HG03432 (cell line): ENCODE measurements around the gene HSPA5.
"Not testable (repeated sequence)": the region's sequence is repeated elsewhere in the genome, so short reads cannot be mapped to it uniquely, and the experiment has no call there.

Experiments used
- ATAC-seq: cut with Tn5 transposase; IDR thresholded peaks from one replicate; pipeline ENCODE4 v1.9.1; 2021; ENCODE audit warnings: mild to moderate bottlenecking, moderate library complexity; ENCODE audit not compliant: unreplicated experiment

Gene HSPA5

GRCh38 chr9:125241000-125241862 lies at the start of gene HSPA5:
Gene HSPA5 (minus strand): TSS chr9:125241343. CDS start chr9:125241126, 217 bp downstream.
- ATAC-seq: peak; percentile 92

GRCh38 chr9:125286935-125287433 lies 45.8 kb upstream of the HSPA5 start:
- not testable (repeated sequence) for ATAC-seq

GRCh38 chr9:125284855-125285254 lies 43.7 kb upstream of the HSPA5 start:
- ATAC-seq: no peak

GRCh38 chr9:125280945-125281344 lies 39.8 kb upstream of the HSPA5 start:
- no peak for ATAC-seq

DNA sequence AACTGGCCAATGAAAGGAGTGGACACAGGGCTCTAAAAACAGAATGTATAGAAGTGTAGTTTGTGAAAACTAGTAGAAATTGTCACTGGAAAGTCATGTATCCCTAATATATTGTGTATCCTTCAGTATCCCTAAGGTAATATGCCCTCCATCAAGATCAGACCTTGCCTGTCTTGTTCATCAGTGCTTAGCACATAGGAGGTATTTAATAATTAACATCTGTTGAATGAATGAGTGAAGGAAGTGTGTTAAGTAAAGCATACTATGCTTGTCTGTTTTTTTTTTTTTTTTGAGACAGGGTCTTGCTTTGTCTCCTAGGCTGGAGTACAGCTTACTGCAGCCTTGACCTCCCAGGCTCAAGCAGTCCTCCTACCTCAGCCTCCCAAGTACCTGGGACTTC lies 36.3 kb upstream of the HSPA5 start:
- ATAC-seq: no peak

DNA sequence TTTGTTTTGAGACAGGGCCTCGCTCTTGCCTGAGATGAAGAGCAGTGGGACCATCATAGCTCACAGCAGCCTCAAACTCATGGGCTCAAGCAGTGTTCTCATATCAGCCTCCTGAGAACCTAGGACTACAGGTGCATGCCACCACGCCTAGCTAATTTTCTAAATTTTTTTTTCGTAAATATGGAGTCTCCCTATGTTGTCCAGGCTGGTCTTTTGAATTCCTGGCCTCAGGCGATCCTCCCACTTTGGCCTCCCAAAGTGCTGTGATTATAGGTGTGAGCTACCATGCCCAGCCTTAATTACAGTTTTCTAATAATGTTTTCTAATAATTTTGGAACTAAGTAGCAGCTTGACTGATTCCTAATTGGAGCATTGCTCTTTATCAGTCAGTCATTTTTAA lies 35.6 kb upstream of the HSPA5 start:
- no peak for ATAC-seq

GRCh38 chr9:125272697-125273096 lies 31.6 kb upstream of the HSPA5 start:
- no peak for ATAC-seq

GRCh38 chr9:125271081-125271480 lies 29.9 kb upstream of the HSPA5 start:
- ATAC-seq: no peak

- ATAC-seq: no peak
Measured at GRCh38 chr9:125269014-125269397, 27.9 kb upstream of the HSPA5 start.

DNA sequence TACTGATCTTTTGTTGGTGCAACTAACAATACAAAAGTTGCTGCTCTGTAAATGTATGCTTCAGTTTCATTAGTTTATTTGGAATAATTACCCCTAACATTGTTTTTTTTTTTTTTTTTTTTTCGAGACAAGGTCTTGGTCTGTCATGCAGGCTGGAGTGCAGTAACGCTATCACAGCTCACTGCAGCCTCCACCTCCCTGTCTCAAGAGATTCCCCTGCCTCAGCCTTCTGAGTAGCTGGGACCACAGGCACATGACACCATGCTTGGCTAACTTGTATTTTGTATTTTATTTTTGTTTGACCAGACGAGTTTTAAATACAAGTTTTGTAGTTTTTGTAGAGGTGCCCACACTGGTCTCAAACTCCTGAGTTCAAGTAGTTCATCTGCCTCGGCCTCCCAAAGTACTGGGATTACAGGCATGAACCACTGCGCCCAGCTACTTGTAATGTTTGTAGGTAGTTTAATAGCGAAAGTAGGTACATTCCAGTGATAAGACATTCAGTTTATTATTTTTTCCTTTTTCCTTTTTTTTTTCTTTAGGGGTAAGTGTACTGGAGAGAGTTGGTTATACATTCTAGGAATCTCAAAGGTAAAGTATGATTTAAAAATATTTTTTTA lies 27.4 kb upstream of the HSPA5 start:
- ATAC-seq: no peak

DNA sequence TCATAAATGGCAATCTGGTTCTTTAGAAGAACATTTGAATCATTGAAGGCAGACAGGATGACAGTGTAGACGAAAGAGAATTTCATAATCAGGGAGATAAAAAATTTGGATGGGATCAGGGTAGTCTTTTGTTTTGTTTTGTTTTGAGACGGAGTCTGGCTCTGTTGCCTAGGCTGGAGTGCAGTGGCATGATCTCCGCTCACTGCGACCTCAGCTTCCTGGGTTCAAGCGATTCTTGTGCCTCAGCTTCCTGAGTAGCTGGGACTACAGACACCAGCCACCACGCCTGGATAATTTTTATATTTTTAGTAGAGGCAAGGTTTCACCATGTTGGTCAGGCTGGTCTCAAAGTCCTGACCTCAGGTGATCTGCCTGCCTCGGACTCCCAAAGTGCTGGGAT lies 22.9 kb upstream of the HSPA5 start:
- not testable (repeated sequence) for ATAC-seq

GRCh38 chr9:125262294-125262991 lies 21.3 kb upstream of the HSPA5 start:
- ATAC-seq: no peak

- ATAC-seq: peak; percentile 91
Measured at GRCh38 chr9:125261501-125262293, 20.6 kb upstream of the HSPA5 start, which contains the start of gene GAPVD1. Gene GAPVD1 (plus strand): TSS chr9:125261826. CDS start chr9:125298922, 37,096 bp downstream.

DNA sequence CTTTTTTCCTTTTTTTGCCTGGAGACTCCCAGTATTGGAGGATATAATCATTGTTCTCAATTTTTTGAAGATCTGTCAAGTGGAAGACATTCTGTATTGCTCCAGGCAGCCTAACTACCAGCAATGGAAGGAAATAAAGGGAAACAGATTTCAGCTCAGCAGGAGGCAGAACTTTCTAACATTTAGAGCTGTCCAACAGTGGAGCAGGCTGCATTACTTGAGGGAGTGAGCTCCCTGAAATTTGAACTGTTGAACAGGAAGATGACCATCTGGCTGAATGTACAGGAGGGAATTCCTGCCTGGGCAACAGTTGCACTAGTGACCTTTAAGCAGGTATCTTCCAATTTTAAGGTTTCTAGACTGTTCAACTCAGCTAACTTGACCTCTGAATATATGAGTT lies 19.4 kb upstream of the HSPA5 start:
- ATAC-seq: no peak

DNA sequence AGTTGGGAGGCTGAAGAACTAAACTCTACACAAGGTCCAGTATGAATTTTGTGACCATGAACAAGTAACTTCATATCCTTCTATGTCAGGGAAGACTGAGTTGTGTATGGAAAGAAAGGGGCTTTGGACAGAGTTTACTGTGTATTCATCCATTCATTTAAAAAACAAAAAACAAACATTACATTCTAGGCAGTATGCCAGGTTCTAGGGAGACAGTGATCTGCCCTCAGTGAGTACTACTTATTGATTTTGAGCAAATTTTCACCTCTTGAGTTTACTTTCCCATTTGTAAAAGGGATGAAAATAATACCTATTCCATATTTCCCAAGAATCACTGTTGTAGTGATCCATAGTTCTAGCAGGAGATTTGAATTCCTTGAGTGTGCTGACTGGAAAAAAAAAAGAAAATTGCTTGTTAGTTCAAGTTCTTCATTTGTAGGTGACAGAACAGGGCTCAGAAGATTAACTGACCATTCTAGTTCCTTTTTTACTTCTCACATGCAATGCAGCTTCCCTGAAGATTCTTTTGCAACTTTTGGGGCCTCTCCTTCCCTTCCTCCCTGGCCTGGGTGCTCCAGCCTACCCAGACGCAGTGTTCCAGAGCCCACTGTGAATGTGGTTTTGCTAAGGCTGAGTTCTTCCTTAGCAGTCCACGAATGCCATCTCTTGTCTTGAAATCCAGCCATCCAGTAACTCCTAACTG lies 17.8 kb upstream of the HSPA5 start:
- no peak for ATAC-seq

DNA sequence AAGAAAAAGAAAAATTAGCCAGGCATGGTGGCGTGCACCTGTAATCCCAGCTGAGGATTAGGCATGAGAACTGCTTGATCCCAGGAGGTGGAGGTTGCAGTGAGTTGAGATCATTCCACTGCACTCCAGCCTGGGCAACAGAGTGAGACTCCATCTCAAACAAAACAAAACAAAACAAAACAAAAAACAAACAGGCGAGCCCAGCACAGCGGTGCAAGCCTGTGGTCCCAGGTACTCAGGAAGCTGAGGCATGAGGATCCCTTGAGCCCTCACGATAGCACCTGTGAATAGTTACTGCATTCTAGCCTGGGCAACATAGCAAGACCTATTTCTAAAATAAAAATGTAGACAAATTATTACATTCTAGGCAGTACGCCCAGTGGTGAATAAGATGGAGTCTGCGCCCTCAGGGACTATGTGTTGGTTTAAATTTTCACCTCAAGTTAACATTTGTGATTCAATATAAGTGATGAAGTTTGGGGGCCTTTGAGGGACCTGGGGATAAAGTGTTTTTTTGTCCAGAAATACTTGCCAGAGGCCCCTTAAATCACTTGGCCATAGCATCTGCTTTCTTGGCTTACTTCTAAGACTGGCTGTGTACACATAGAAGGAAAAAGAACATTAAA lies 17.1 kb upstream of the HSPA5 start:
- no peak for ATAC-seq

DNA sequence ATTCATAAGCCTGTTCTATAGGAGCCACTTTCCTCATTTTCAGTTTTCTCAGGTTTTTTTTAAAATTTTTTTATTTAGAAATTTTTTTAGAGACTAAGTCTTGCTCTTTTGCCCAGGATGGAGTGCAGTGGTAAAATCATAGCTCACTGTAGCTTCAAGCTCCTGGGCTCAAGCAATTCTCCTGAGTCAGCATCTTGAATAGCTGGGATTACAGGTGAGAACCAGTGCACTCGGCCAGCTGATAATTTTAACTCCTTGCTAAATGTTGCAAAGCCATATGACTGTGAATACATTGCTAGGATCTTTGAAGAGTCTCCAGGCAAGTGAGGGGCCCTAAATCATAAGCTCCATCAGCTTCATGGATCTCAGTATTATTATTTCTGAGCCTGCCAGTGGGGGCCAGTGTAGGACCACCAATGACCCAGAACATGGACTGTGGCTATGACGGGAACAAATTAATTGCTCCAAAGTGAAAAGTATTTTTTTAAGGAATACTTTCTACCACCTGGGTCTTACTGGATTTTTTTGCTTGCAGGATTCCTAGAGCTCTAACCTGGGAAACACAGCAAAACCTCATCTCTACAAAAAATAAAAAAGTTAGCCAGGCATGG lies 14.7 kb upstream of the HSPA5 start:
- no peak for ATAC-seq

GRCh38 chr9:125254231-125254630 lies 13.1 kb upstream of the HSPA5 start:
- ATAC-seq: no peak

- no peak for ATAC-seq
Measured at GRCh38 chr9:125246261-125246667, 5.1 kb upstream of the HSPA5 start.
